ENCODE measurements around the gene BMP15.

DNA sequence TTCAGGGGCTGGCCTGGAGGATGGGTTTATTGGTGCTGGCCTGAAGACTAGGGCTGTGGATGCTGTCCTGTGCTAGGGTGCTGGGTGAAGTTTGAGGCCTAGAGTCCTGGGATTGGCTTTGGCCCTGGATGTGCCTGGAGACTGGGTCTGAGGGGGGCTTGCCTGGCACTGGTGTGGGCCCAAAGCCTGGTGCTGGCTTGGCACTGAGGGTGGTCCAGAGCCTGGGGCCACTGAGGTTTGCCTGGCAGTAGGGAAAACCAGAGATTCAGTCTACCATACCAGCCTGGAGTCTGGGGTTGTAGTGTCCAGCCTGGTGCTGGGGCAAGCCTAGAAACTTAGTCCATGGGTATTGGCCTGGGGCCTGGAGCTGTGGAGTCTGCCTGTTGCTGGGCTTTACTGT is 16.6 kb downstream of the BMP15 start:
- no peak for TF ChIP-seq CTCF (IDR thresholded peaks at IDR 0.05; ENCODE audit: insufficient read depth, low read depth, low read length)
- TF ChIP-seq EZH2 (IDR thresholded peaks at IDR 0.05; ENCODE audit: insufficient read depth, low read length), result no peak
